ENCODE results near the gene OSBPL6. TPM values are rescaled to one million over a fixed set of nuclear protein-coding genes. Genes with fewer than 3 reads are reported as not detected.

Gene OSBPL6
- total and polyA plus RNA-seq, 2 donors from 2014 or later: 0.91 to 1.4 TPM

- Histone ChIP-seq H3K36me3 (ENCODE audit: control insufficient read depth in 2 of 3, insufficient read depth in 3 of 3, low read length in 3 of 3) (no peaks in the 10 kb centered on the region), H3K4me1 (ENCODE audit: control insufficient read depth in 2 of 3, insufficient read depth in 2 of 3, low read depth in 1 of 3, low read length in 3 of 3) (no peaks in the 10 kb centered on the region), H3K27me3 (ENCODE audit: control insufficient read depth, insufficient read depth, low read length) (no peaks in the 10 kb centered on the region), H3K4me3 (ENCODE audit: low read length in 3 of 3) (no peak overlapping the region), H3K27ac (ENCODE audit: low read depth in 2 of 2, low read length in 2 of 2) (no peak overlapping the region), H3K9me3 (ENCODE audit: control insufficient read depth in 2 of 3, insufficient read depth in 1 of 3, low read length in 3 of 3) (no peaks in the 10 kb centered on the region), H3K9ac (ENCODE audit: low read length in 3 of 3) (no peak overlapping the region)
- intact Hi-C loops (cut with DNase I): no loop called here
- DNase-seq (peak in 2 of 5 donors; percentile 64 to 76), FAIRE-seq (peak; percentile 46)
- no peak for TF ChIP-seq CTCF (IDR thresholded peaks at IDR 0.05; ENCODE audit: borderline replicate concordance, extremely low read depth, insufficient read depth)
Measured at GRCh38 chr2:178241844-178242551, 47.7 kb downstream of the OSBPL6 start.

- Histone ChIP-seq H3K9ac (ENCODE audit: low read length in 3 of 3) (no peak overlapping the region), H3K4me3 (ENCODE audit: low read length in 3 of 3) (no peak overlapping the region), H3K36me3 (ENCODE audit: control insufficient read depth in 2 of 3, insufficient read depth in 3 of 3, low read length in 3 of 3) (no peaks in the 10 kb centered on the region), H3K27me3 (ENCODE audit: control insufficient read depth, insufficient read depth, low read length) (no peaks in the 10 kb centered on the region), H3K27ac (ENCODE audit: low read depth in 2 of 2, low read length in 2 of 2) (no peak overlapping the region), H3K4me1 (ENCODE audit: control insufficient read depth in 2 of 3, insufficient read depth in 2 of 3, low read depth in 1 of 3, low read length in 3 of 3) (no peaks in the 10 kb centered on the region), H3K9me3 (ENCODE audit: control insufficient read depth in 2 of 3, insufficient read depth in 1 of 3, low read length in 3 of 3) (no peaks in the 10 kb centered on the region)
- TF ChIP-seq CTCF (IDR thresholded peaks at IDR 0.05; ENCODE audit: borderline replicate concordance, extremely low read depth, insufficient read depth): no peak
- intact Hi-C loops (cut with DNase I): no loop called here
- FAIRE-seq (no peak), DNase-seq (no peak)
Measured at GRCh38 chr2:178242552-178242883, 48.2 kb downstream of the OSBPL6 start.

- Histone ChIP-seq H3K27ac (ENCODE audit: low read depth in 2 of 2, low read length in 2 of 2) (no peak overlapping the region), H3K4me1 (ENCODE audit: control insufficient read depth in 2 of 3, insufficient read depth in 2 of 3, low read depth in 1 of 3, low read length in 3 of 3) (no peaks in the 10 kb centered on the region), H3K27me3 (ENCODE audit: control insufficient read depth, insufficient read depth, low read length) (no peaks in the 10 kb centered on the region), H3K9ac (ENCODE audit: low read length in 3 of 3) (no peak overlapping the region), H3K4me3 (ENCODE audit: low read length in 3 of 3) (no peak overlapping the region), H3K9me3 (ENCODE audit: control insufficient read depth in 2 of 3, insufficient read depth in 1 of 3, low read length in 3 of 3) (no peaks in the 10 kb centered on the region), H3K36me3 (ENCODE audit: control insufficient read depth in 2 of 3, insufficient read depth in 3 of 3, low read length in 3 of 3) (no peaks in the 10 kb centered on the region)
- FAIRE-seq: no peak
- no peak for DNase-seq
- no peak for TF ChIP-seq CTCF (IDR thresholded peaks at IDR 0.05; ENCODE audit: borderline replicate concordance, extremely low read depth, insufficient read depth)
- intact Hi-C loops (cut with DNase I): no loop called here
Measured at GRCh38 chr2:178243961-178244360, 49.6 kb downstream of the OSBPL6 start.

GRCh38 chr2:178244777-178245176 lies 50.5 kb downstream of the OSBPL6 start:
- FAIRE-seq: no peak
- no peak for DNase-seq
- Histone ChIP-seq H3K36me3 (ENCODE audit: control insufficient read depth in 2 of 3, insufficient read depth in 3 of 3, low read length in 3 of 3) (no peaks in the 10 kb centered on the region), H3K27ac (ENCODE audit: low read depth in 2 of 2, low read length in 2 of 2) (no peak overlapping the region), H3K9ac (ENCODE audit: low read length in 3 of 3) (no peak overlapping the region), H3K4me1 (ENCODE audit: control insufficient read depth in 2 of 3, insufficient read depth in 2 of 3, low read depth in 1 of 3, low read length in 3 of 3) (no peaks in the 10 kb centered on the region), H3K4me3 (ENCODE audit: low read length in 3 of 3) (no peak overlapping the region), H3K27me3 (ENCODE audit: control insufficient read depth, insufficient read depth, low read length) (no peaks in the 10 kb centered on the region), H3K9me3 (ENCODE audit: control insufficient read depth in 2 of 3, insufficient read depth in 1 of 3, low read length in 3 of 3) (no peaks in the 10 kb centered on the region)
- TF ChIP-seq CTCF (IDR thresholded peaks at IDR 0.05; ENCODE audit: borderline replicate concordance, extremely low read depth, insufficient read depth): no peak
- intact Hi-C loops (cut with DNase I): no loop called here

Data from kidney (tissue), 14 donors.